Sigmoid colon (tissue), 7 donors: ENCODE measurements around the gene SP6. TPM values are rescaled to one million over a fixed set of nuclear protein-coding genes. Genes with fewer than 3 reads are reported as not detected.

Experiments used
- DNase-seq: peaks from one replicate; pipeline ENCODE4 v3.0.0-alpha.2; 2019
- H3K27ac ChIP-seq, 4 donors: fragments of 200-600 bp; sonication (generic); one replicate each; pipeline ENCODE4 v1.5.1; 2016 to 2019; ENCODE audit warnings: mild to moderate bottlenecking in 1 of 4
- H3K27me3 ChIP-seq, 3 donors: fragments of 200-600 bp; sonication (generic); one replicate each; pipeline ENCODE4 v1.5.1; 2019; ENCODE audit warnings: mild to moderate bottlenecking in 1 of 3
- H3K36me3 ChIP-seq, 4 donors: fragments of 200-600 bp; sonication (generic); one replicate each; pipeline ENCODE4 v1.5.1; 2016 to 2019
- H3K4me1 ChIP-seq, 4 donors: fragments of 200-600 bp; sonication (generic); one replicate each; pipeline ENCODE4 v1.5.1; 2017 to 2019
- H3K4me3 ChIP-seq, 4 donors: fragments of 200-600 bp; sonication (generic); one replicate each; pipeline ENCODE4 v1.5.1; 2017 to 2019; ENCODE audit warnings: mild to moderate bottlenecking in 2 of 4, moderate library complexity in 1 of 4
- H3K9me3 ChIP-seq, 4 donors: fragments of 200-600 bp in 3 of 4; sonication (generic) in 3 of 4; one replicate each; pipeline versions ENCODE4 v1.5.1 to v1.6.1; 2013 to 2019
- CTCF ChIP-seq, 4 experiments: fragments of 450-650 bp in 3 of 4; fragments of 200-600 bp in 1 of 4; IDR thresholded peaks; one replicate each; pipeline ENCODE4 v1.5.1; 2016 to 2019; ENCODE audit warnings: antibody characterized with exemption in 4 of 4, mild to moderate bottlenecking in 3 of 4, moderate library complexity in 2 of 4
- EP300 ChIP-seq, 4 donors: sonication (generic); formaldehyde crosslinking; IDR thresholded peaks; one replicate each; pipeline ENCODE4 v1.6.1; 2017; ENCODE audit warnings: antibody characterized with exemption in 4 of 4
- POLR2A ChIP-seq, 2 donors: fragments of 450-650 bp; IDR thresholded peaks; one replicate each; pipeline ENCODE4 v1.6.1; 2016; ENCODE audit warnings: antibody characterized with exemption in 2 of 2, mild to moderate bottlenecking in 2 of 2, moderate library complexity in 2 of 2
- POLR2AphosphoS5 ChIP-seq, 4 donors: sonication (generic); formaldehyde crosslinking; IDR thresholded peaks; one replicate each; pipeline ENCODE4 v1.6.1; 2017; ENCODE audit warnings: antibody characterized with exemption in 4 of 4
- WGBS, 2 donors: extraction: QIAGEN DNeasy Blood & Tissue Kit; methylation state at CpG; one replicate each; pipeline ENCODE4 v1.1.7; 2013; 5-methylcytosine and 5-hydroxymethylcytosine counted together
- intact Hi-C: fragments of 100-400 bp; cut with DNase I; formaldehyde crosslinking; loops from one replicate; pipeline ENCODE4 v1.15.1; 2023
- polyA plus RNA-seq, 3 donors: library from polyadenylated mRNA; stranded (reverse); fragments of 200-250 nt; gene quantifications; one replicate each; pipeline ENCODE4 v1.2.3, GENCODE V29; 2013
- total RNA-seq, 4 donors: library from RNA; depleted of rRNA; stranded (reverse); fragments of >200 nt; gene quantifications; one replicate each; pipeline ENCODE4 v1.1.0, GENCODE V29; 2016
- donor health status: healthy with polysubstance abuse.
- donor health status: Bipolar disorder and iron deficiency.
- donor health status: healthy.

SP6 gene
- total and polyA plus RNA-seq, 7 donors: 0.16 to 18.8 (median 2.3) TPM; not detected in 3

- 13 to 46% methylated on average over 11 of the region's 11 CpGs for WGBS, 2 donors
- DNase-seq: no peak
- Histone ChIP-seq H3K4me1 (peaks cover 0 to 8% (median 0%) of the 10 kb centered on the region in 4 donors), H3K4me3 (no peak overlapping the region), H3K36me3 (no peaks in the 10 kb centered on the region), H3K9me3 (no peaks in the 10 kb centered on the region), H3K27ac (no peak overlapping the region), H3K27me3 (peaks cover 0 to 8% (median 7%) of the 10 kb centered on the region in 3 donors)
- intact Hi-C loops: no loop called here
- TF ChIP-seq CTCF (IDR thresholded peaks at IDR 0.05) (no peak), POLR2A (IDR thresholded peaks at IDR 0.05) (no peak), EP300 (IDR thresholded peaks at IDR 0.05) (no peak)
Observed at GRCh38 chr17:47884905-47885730, 34.2 kb upstream of the SP6 start.

- DNase-seq: no peak
- Histone ChIP-seq H3K36me3 (no peaks in the 10 kb centered on the region), H3K9me3 (no peaks in the 10 kb centered on the region), H3K27ac (no peak overlapping the region), H3K27me3 (peaks cover 0 to 8% (median 7%) of the 10 kb centered on the region in 3 donors), H3K4me1 (peaks cover 0 to 8% (median 0%) of the 10 kb centered on the region in 4 donors), H3K4me3 (no peak overlapping the region)
- intact Hi-C loops: no loop called here
- TF ChIP-seq POLR2AphosphoS5 (IDR thresholded peaks at IDR 0.05) (no peak), EP300 (IDR thresholded peaks at IDR 0.05) (no peak), POLR2A (IDR thresholded peaks at IDR 0.05) (no peak), CTCF (IDR thresholded peaks at IDR 0.05) (no peak)
- 8 to 50% methylated on average over 5 of the region's 5 CpGs for WGBS, 2 donors
Observed at GRCh38 chr17:47884427-47884740, 33.4 kb upstream of the SP6 start.

GRCh38 chr17:47883589-47884426, 32.8 kb upstream of the SP6 start:
- DNase-seq: no peak
- no peaks in the 10 kb centered on the region for H3K9me3 ChIP-seq
- intact Hi-C loops: no loop called here

GRCh38 chr17:47882695-47883588, 32.0 kb upstream of the SP6 start:
- H3K27ac ChIP-seq: peak overlapping the region in 2 of 4 donors; percentile 25 to 40
- no peak for DNase-seq
- H3K4me1 ChIP-seq: peaks cover 0 to 8% (median 0%) of the 10 kb centered on the region in 4 donors
- H3K27me3 ChIP-seq: peaks cover 0 to 12% (median 7%) of the 10 kb centered on the region in 3 donors
- H3K4me3 ChIP-seq: peak overlapping the region in 2 of 4 donors; percentile 10 to 19
- WGBS, 2 donors: 80 to 84% methylated on average over 9 of the region's 9 CpGs
- intact Hi-C loops: no loop called here
- TF ChIP-seq POLR2A (IDR thresholded peaks at IDR 0.05): no peak
- no peak for TF ChIP-seq EP300 (IDR thresholded peaks at IDR 0.05)
- no peak for TF ChIP-seq CTCF (IDR thresholded peaks at IDR 0.05)
- no peak for TF ChIP-seq POLR2AphosphoS5 (IDR thresholded peaks at IDR 0.05)
- no peaks in the 10 kb centered on the region for H3K36me3 ChIP-seq
- H3K9me3 ChIP-seq: no peaks in the 10 kb centered on the region

More at GRCh38 chr17:47883589-47884426, 32.8 kb upstream of the SP6 start:
- Histone ChIP-seq H3K27me3 (peaks cover 0 to 8% (median 7%) of the 10 kb centered on the region in 3 donors), H3K4me3 (no peak overlapping the region), H3K4me1 (peaks cover 0 to 8% (median 0%) of the 10 kb centered on the region in 4 donors), H3K27ac (no peak overlapping the region), H3K36me3 (no peaks in the 10 kb centered on the region)
- 38 to 65% methylated on average over 9 of the region's 9 CpGs for WGBS, 2 donors
- TF ChIP-seq POLR2AphosphoS5 (IDR thresholded peaks at IDR 0.05): no peak
